ENCODE data around the gene BSDC1. TPM values are rescaled to one million over a fixed set of nuclear protein-coding genes. Genes with fewer than 3 reads are reported as not detected.
A peak's percentile ranks its signal among the peaks of the same experiment; 100 is the strongest.

The BSDC1 gene
- total and polyA plus RNA-seq, 8 donors, result 50.6 to 64.8 (median 57.9) TPM

GRCh38 chr1:32414186-32414886 is 20.1 kb upstream of the BSDC1 start:
- Histone ChIP-seq H3K4me1 (no peaks in the 10 kb centered on the region), H3K27ac (no peak overlapping the region), H3K4me3 (no peak overlapping the region), H3K9me3 (peaks cover 0 to 18% of the 10 kb centered on the region in 2 donors), H3K36me3 (no peaks in the 10 kb centered on the region), H3K27me3 (peaks cover 0 to 6% of the 10 kb centered on the region in 2 donors)
- ATAC-seq (no peak), DNase-seq (no peak)
- TF ChIP-seq CTCF (IDR thresholded peaks at IDR 0.05), result peak in 1 of 2 donors; percentile 47
- intact Hi-C loops (cut with DNase I), result no loop called here

- ATAC-seq, result peak; percentile 92
- Histone ChIP-seq H3K4me1 (no peaks in the 10 kb centered on the region), H3K9me3 (peaks cover 0 to 11% of the 10 kb centered on the region in 2 donors), H3K27me3 (peaks cover 0 to 6% of the 10 kb centered on the region in 2 donors), H3K4me3 (no peak overlapping the region), H3K36me3 (no peaks in the 10 kb centered on the region), H3K27ac (no peak overlapping the region)
- intact Hi-C loops (cut with DNase I), result no loop called here
- peak; percentile 57 to 83 for TF ChIP-seq CTCF (IDR thresholded peaks at IDR 0.05)
- peak in 2 of 4 donors; percentile 17 to 40 for DNase-seq
Measured at GRCh38 chr1:32413507-32414185, 19.4 kb upstream of the BSDC1 start.

- no peak for TF ChIP-seq CTCF (IDR thresholded peaks at IDR 0.05)
- ATAC-seq, result no peak
- no peak overlapping the region for H3K27ac ChIP-seq
- intact Hi-C loops (cut with DNase I), result no loop called here
- no peak for DNase-seq
- no peaks in the 10 kb centered on the region for H3K36me3 ChIP-seq
- H3K27me3 ChIP-seq, result peaks cover 0 to 6% of the 10 kb centered on the region in 2 donors
- peaks cover 0 to 6% of the 10 kb centered on the region in 2 donors for H3K9me3 ChIP-seq
- H3K4me3 ChIP-seq, result no peak overlapping the region
- no peaks in the 10 kb centered on the region for H3K4me1 ChIP-seq
Measured at GRCh38 chr1:32411261-32411660, 17.0 kb upstream of the BSDC1 start.

- ATAC-seq (no peak), DNase-seq (no peak)
- no peak overlapping the region for H3K4me3 ChIP-seq
- no peaks in the 10 kb centered on the region for H3K27me3 ChIP-seq
- no peak for TF ChIP-seq CTCF (IDR thresholded peaks at IDR 0.05)
- H3K27ac ChIP-seq, result no peak overlapping the region
- no peaks in the 10 kb centered on the region for H3K4me1 ChIP-seq
- intact Hi-C loops (cut with DNase I), result no loop called here
- H3K36me3 ChIP-seq, result no peaks in the 10 kb centered on the region
- H3K9me3 ChIP-seq, result no peaks in the 10 kb centered on the region
Measured at GRCh38 chr1:32406629-32407111, 12.4 kb upstream of the BSDC1 start.

Measured in left lung (tissue), 10 donors.